Hindlimb muscle (tissue), 1 donor: ENCODE data around the gene CZIB. TPM values are rescaled to one million over a fixed set of nuclear protein-coding genes. Genes with fewer than 3 reads are reported as not detected.

Experiments
- DNase-seq: peaks from one replicate; pipeline ENCODE4 v3.0.0-alpha.2; 2013
- polyA plus RNA-seq: library from polyadenylated mRNA; unstranded; fragments of 120-200 nt; gene quantifications from one replicate; pipeline ENCODE4 v1.2.1, GENCODE V29; 2013; ENCODE audit not compliant: insufficient read length

CZIB gene
- 59.0 TPM for polyA plus RNA-seq

DNA sequence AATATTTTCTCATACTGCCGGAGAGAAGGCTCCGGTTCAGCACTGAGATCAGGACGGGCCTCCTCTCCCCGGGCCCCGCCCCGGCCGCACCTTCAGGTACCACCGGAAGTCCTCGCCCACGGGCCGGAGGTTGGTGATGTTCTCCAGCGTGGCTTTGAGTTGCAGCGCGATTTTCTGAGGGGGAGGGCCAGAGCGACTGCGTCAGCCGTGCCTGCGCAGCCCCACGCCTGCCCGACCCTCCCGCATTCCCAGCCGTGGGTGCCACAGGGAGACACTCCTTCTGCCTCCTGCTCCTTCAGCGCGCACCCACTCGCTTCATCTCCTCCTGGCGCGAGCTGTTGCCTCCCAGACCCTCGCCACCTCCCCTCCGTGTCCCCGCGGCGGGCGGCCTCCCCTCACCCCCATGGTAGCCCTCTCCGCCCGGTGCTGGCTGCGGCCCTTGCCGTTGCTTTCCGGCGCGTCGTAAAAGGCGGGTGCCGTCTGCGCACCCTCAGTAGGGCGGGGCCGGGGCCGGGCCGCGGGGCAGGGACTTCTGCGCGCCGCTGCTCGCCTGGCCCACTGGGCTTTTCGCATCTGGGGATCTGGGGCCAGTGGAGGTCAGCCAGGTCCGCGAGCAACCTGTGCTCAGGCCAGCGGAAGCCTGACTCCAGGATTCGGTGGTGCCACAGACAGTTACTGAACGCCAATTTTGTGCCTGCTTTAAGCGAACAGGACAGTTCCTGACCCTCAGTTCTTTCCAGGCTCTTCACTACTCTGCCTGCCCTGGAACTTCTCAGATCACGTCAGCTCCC is at the start of gene CZIB:
Gene CZIB, minus strand, starts transcription at position 464 of the 791 bp plus-strand sequence. Its CDS starts 59 bp downstream, at position 405.
- DNase-seq: peak; percentile 95

DNA sequence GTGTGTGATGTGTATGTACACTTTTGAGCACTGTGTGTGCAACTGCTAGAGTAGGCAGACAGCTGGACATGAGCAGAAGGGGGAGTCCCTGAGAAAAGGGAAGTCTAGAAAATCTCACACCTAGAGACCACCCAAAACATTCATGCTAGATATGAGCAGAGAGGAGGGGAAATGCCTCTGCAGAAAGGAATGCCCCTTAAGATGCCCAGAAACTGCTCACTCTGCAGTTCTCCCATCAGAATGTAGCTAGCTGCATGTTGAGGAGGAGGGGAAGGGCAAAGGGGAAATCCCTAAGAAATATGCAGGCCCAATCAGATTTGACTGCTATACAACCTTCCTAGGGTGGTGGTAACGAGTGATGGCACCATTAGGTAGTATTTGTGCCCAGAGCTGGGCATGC is 49.7 kb upstream of the CZIB start:
- no peak for DNase-seq

DNA sequence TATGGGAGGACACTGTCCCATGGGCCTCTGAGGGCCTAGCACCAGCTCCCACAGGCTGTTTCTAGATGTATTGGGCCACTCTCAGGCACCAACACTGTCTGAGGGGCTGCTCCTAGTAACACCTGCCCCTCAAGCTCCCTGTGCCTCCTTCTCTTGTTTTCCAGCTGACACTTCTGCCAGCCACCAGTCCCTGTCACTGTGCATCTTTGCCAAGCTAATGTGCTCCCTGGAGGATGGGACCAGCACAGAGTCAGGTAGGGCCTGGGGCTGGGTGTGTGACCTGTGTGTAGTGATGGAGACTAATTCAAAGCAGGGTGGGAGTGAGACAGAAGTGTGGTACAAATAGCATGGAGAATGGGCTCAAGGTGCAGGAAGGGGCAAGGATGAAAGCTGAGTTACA is 47.3 kb upstream of the CZIB start:
- DNase-seq: no peak

DNA sequence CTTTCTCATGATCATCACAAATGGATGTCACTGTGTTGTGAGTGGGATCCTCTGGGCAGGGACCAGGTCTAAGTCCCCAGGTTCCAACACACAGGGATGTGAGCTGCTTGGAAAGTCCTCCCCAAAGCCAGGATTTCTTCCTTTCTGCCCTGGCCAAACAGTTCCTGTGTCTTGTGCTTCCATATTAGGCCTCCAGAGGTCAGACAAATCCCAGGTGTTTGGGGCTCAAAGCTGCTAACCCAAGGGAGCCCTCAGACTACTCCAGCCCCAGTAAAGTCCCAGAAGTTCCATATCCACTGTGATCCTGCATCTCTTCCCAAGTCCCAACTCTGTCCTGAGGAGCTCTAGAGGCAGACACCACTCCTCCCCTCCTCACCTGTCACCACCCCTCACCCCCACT is 45.6 kb upstream of the CZIB start:
- DNase-seq: no peak

DNA sequence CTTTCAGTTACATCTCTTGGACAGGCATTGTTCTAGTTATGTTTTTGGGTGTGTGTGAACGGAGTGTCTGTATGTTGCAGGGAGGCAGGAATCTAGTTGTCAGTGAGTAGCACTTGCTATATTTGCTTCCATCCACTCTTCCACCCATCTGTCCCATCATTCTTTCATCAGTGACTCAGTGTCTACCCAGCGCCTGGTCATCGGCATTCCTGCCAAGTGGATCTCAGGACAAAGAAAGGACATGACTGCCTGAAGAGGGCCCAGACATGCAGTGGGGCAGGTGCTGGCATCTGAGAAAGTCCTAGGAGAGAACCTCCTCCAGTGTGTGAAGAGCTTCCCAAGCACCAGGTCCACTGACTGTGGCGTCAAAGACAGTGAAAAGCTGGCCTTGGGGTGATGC is 45.1 kb upstream of the CZIB start:
- no peak for DNase-seq

DNA sequence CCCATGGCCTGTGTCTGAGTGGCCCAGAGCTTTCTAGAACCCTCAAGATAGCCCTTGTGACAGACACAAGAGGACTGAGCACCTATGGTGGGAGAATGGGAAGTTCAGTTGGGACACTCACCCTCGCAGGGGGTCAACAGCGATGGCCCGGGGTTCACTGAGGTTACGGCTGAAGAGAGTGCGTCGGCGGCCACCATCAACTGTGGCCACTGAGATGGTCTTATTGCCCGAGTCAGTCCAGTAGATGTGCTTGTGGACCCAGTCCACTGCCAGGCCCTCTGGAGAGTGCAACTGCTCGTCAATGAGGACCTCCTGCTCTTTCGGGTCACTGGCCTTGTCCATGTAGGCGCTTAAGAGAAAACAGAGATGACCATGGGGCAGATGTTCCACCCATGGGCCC is 43.6 kb upstream of the CZIB start:
- no peak for DNase-seq

DNA sequence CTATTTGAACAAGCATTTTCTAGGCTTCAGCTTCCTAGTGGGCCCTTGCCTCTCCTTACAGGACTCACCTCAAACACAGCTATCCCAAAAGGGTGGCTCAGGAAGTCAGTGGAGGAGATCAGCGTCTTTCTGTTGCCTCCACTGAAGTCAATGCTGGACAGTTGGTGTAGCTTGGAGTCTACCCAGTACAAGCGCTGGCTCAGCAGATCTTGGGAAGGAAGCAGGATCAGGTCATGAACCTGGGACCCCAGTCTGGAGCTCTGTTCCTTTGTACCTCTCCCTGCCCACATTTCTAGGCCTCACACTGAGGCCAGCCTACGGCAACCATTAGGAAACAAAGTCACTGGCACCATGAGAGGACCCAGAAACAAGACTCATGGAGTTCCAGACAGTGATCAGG is 41.6 kb upstream of the CZIB start:
- no peak for DNase-seq

DNA sequence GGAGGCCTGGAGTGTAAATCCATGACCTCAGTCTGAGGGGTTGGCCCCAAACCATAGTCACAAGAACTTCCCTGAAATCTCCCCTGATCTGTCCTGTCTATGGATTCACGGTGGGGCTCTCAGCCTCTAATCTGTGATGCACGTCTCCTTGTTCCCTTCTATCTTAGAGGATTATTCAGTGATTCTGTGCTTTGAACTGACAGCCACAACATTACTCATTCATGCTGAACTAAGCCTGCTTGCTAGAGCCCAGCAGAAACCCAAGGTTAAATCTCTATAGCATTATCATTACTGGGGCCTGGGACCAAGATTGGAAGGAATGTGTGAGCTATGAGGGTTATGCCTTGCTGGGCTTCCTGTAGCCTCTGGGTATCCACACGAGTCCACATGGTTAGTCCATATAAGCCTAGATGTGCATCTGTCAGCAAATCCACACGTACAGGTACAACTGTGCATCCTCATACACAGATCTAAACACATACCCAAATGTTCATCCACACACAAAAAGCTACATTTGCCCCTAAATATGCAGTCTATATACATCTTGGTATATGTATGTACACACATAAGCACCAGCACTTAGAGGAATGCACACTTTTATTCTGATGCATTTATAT is 40.3 kb upstream of the CZIB start:
- no peak for DNase-seq

DNA sequence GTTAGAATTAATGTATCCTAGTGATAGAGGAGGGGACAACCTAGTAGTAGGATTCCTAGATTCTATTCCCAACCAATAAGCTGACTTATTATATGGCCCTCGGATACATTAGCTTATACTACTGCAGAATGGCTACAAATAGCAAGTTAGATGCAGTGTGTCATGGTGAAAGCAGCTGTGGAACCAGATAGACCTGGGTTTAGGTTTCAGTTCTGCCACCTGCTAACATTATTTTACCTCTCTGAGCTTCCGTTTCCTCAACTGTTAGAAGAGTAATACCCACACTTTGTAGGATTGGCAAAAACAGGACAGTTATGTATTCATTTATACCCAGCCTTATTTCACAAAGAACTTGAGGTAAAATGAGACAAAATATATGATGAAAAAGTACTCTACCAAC is 39.5 kb upstream of the CZIB start:
- DNase-seq: no peak

DNA sequence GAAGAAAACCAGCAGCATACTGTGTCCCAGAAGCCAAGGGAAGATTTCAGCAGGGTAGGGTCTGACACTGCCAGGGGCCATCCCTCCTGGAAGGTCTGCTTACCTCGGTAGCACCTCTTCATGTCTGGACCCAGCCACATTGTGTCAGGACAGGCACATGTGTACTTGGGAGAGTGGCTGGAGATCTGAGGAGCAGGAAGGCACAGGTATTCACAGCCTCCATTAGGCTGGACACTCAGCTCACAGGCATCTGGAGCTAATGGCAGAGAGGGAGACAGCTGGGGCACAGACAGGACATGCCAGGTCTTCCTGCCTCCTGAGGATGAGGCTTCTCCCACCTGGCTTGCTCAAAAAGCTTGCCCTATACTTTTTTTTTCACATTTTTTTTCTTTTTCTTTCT is 37.8 kb upstream of the CZIB start:
- no peak for DNase-seq

DNA sequence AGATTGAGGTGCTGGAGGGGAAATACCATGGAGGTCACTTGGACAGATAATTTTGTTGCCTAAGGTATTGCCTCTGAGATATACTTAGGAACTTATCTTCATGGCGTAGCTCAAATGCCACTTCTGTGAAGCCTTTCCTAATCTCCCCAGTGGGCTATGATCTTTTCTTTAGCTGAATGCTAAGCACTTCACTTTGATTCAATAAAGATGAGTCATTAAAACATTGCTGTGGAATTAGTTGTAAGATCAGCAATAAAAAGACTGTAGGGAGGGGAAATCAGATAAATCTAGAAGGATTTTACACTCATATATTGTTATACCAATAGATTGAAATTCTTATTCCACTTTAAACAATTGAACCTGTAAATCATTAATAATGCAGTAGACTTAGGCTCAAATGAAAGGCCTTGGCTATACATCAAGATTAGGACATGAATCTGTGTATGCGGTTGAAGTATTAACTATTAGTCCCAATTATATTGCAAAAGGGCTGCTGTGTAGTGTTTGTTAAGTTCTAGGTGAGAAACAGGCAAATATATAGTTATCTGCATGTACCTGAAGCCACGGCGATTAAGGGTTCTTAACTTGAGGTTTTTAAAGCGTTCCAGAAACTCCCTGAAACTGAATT is 37.1 kb upstream of the CZIB start:
- DNase-seq: no peak

DNA sequence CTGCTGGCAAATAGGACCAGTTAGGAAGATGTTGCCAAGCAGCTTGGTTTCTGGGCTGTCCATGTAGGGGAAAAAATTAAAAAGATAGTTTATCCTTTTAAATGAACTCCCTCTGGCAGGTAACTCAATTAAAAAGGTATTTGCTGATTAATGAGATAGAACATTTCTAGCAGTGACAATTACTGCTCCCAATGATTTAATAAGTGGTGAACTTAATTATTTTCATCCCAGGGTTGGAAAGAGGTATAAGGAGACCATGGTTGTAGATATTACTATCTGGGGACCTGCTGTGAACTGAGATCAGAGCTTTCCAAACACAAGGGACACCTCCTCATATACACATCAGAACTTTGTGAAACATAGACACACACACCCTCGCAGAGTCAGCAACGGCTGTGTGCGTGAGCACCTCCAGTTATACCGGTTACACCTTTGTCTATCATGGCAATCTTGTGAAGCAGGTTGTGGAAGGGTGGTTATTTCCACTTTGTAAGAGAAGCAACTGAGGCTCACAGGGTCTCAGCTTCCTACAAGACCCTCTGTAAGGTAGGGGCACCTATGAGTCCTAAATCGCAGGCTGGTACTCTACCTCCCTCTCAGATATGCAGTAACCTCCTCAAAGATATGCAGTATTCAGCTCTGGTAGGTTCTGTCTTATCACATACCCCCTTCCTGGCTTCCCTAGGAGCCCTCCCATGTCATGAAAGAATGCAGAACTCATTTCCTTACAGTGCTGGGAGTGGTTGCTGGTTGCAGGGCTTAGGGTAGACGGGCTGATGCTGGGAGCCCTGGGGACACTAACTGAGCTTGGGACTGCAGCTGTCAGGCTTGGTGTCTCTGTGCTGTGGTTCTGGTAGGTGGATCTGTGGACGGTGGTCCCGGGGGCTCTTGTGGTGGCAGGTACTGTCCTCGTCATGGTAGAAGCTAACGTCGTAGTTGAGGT is 36.3 kb upstream of the CZIB start:
- DNase-seq: no peak

DNA sequence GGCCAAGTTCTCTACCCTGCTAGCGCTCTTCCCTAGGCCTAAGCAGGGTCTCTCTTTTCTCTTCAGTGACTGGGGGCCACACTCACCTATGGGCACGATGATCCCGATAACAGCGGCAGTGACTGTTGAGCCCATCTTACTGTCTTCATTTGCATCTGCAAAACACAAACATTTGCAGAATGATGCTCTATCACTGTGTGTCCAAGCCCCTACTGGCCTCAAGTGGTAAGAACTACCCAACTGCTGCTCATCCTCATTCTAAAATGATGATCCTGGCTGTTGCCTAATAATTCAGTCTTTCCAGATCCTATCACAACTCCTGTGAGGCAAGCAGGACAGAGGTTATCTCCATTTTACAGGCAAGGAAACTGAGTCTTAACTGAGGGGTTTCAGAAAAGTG is 34.6 kb upstream of the CZIB start:
- DNase-seq: no peak

DNA sequence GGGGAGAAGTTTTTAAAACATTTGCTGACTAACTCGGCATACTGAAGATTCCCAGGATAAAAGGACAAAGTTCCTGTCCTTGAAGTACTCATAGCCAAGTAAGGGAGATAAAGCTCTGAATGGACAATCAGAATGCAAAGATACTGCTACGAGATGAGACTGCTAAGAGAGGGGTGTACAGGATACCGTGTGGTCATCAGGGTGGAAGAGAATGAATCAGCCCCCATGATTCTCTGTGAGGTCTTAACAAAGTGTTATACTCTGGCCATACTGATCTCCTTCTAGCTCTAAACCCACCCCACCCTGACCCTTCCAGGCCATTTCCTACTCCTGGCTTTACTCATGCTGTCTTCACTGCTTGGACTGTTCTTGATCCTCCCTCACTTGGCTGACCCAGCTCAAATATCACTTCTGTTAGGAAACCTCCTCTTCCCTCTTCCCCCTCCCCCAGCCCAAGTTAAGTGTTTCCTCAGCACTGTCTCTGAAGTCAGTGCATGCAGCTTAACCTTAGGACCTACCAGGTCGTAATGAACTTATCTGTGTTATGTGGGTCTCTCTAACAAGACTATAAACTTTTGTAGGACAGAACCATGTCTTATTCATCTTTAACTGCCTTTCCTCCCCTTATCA is 33.7 kb upstream of the CZIB start:
- DNase-seq: no peak

DNA sequence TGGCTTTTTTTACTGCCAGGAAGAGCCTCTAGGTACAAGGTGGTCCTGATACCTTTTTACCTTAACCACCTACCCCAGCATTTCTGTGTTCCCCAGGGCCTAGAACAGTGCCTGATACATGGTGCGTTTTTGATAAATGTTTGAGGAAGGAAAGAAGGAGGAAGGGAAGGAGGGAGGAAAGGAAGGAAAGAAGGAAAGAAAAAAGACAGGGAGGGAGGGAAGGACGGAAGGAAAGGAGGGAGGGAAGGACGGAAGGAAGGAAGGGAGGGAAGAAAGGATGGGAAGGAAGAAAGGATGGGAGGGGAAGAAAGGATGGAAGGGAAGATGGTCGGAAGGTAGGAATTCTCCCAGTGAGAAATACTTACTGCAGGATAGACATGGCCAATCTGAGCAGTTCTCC is 29.9 kb upstream of the CZIB start:
- DNase-seq: no peak

DNA sequence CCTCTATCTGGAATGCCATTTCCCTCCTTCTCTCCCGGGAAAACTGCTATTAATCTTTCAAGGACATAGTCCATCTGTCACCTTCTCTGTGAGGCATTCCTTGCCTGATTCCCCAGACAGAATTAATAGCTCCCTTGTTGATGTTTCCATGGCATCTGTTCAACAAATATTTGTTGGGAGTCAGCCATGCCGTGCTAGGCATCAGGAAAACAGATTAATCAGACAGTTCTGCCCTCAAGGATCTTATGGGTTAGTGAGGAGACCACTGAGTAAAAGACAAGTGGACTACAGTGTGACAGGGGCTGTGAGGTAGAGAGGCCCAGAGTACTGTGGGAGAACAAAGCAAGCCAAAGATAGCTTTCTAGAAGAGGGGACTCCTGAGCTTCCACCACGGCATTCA is 29.3 kb upstream of the CZIB start:
- DNase-seq: no peak

DNA sequence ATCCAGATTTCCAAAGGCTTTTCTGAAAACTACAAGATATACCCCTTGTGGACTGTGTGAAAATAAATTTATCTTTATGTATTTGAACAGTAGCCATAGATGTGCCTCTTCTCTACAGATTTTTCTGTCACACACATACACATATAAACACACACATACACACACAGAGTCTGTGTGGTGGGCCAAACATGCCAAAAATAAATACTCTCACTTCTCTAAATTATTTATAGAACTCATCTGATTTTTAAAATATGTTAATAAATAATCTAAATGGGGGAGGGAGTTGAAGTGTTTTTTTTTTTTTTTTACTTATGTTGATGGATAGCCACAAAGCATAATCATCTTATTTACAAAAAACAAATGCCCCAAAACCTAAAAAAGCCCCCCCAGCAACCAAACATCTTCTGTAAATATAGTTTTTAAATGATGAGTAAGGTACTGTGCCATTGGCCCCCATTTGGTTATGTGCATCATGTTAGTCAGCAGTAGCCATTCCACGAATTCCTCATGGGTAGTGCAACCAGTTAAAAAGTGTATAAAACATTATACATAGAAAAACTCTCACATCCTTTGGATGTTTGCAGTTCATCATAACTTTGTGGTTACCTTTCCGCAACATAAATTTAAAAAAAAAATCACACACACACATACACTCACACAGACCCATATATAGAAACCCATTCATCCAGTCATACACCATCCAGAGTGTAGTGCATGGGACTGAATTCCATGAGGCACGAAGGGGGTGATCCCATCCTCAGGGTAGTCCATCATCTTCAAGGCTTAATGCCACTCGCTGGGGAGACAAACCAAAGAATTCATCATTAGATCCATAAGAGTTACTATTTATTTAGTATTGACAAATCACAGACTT is 26.1 kb upstream of the CZIB start:
- no peak for DNase-seq

DNA sequence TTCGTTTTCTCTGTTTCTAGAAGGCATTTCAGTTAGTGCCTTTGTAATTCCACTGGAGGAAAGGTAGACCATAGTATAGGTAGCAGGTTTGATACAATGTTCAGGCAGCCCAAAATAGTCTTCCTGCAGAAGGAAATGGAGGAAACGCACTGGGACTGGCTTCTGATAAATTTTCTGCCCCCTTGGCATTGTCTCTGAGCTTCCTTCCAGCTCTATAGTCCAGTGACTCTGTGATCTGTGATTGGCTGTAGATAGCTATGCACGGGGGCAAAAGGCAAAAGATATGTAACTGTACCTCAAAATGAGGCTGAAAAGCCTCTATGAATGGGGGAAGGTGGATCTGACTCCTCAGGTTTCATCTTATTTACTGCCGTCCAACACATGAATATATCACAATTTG is 23.7 kb upstream of the CZIB start:
- DNase-seq: no peak

DNA sequence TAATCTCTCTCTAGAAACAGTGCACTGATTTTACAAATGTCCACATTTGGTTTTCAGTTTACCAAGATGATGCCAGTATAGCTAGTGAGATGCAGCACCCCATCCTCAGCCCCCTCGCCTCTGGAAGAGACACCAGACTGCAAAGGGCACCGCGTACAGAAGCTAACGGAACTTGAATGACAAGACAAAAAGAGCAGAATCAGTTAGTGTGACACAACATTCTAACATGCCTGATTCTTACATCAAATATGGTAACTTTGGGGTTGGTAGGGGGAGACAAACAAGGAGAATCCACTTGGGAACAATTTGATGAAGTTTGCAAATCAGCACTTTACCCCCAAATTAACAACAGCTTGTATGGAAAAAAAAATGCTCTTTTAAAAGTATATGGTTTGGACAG is 21.9 kb upstream of the CZIB start:
- no peak for DNase-seq

DNA sequence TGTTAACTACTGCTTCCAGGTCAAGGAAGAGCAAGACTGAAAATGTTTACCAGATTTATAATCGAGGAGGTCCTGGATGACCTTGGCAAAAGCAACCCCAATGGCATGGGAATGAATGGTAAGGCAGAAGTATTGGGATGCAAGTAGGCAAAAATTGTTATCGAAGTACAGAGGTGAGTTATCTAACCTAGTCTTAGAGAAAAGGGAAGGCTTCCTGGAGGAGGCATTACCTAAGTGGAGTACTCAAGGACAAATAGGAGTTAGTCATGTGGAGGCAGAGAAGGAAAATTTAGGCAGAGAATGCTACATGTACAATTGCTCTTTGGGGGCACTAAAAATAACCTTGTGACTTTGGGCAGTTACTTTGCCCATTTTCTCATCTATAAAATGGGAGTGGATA is 21.4 kb upstream of the CZIB start:
- no peak for DNase-seq
